ENCODE data around the gene TRAPPC14.

TRAPPC14 gene

DNA sequence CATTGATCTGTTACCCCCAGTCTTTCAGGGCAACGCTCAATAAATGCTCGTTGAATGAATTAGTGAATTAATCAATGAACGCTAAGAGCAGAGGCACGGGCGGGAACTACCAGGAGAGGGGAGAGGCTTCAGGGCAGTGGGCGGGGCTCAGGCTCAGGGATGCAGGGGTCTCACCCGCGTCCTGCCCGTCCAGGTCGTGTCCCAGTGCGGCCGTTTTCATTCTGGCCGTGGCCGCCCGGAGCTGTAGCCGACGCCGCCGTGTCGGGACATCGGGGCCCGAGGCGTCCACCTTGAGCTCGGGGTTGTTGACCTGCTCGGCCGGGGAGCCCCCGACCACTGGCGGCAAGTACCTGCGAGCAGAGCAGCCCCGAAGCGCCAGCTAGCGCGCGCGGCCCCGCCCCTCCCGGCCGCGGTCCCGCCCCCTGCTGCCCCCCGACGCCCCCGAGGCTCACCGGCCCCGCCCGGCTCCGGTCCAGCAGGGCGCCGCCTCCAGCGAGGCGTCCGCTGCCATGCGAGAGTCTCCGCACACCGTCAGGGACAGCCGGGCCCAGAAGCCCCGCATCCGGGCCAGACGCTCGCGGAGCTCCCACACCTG is 12.7 kb upstream of the TRAPPC14 start (continued):
- TF ChIP-seq, protein P1, sequence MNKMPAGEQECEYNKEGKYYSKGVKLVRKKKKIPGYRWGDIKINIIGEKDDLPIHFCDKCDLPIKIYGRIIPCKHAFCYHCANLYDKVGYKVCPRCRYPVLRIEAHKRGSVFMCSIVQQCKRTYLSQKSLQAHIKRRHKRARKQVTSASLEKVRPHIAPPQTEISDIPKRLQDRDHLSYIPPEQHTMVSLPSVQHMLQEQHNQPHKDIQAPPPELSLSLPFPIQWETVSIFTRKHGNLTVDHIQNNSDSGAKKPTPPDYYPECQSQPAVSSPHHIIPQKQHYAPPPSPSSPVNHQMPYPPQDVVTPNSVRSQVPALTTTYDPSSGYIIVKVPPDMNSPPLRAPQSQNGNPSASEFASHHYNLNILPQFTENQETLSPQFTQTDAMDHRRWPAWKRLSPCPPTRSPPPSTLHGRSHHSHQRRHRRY (tag by site-specific recombination; IDR thresholded peaks at IDR 0.05): no peak
- no peak for TF ChIP-seq ZNF311 (tag by site-specific recombination; IDR thresholded peaks at IDR 0.05; ENCODE audit: borderline replicate concordance)
- TF ChIP-seq ZNF626 (tag by site-specific recombination; IDR thresholded peaks at IDR 0.05): no peak
- no peak for TF ChIP-seq ZNF23 (tag by site-specific recombination; IDR thresholded peaks at IDR 0.05; ENCODE audit: borderline replicate concordance)
- TF ChIP-seq, protein P2, sequence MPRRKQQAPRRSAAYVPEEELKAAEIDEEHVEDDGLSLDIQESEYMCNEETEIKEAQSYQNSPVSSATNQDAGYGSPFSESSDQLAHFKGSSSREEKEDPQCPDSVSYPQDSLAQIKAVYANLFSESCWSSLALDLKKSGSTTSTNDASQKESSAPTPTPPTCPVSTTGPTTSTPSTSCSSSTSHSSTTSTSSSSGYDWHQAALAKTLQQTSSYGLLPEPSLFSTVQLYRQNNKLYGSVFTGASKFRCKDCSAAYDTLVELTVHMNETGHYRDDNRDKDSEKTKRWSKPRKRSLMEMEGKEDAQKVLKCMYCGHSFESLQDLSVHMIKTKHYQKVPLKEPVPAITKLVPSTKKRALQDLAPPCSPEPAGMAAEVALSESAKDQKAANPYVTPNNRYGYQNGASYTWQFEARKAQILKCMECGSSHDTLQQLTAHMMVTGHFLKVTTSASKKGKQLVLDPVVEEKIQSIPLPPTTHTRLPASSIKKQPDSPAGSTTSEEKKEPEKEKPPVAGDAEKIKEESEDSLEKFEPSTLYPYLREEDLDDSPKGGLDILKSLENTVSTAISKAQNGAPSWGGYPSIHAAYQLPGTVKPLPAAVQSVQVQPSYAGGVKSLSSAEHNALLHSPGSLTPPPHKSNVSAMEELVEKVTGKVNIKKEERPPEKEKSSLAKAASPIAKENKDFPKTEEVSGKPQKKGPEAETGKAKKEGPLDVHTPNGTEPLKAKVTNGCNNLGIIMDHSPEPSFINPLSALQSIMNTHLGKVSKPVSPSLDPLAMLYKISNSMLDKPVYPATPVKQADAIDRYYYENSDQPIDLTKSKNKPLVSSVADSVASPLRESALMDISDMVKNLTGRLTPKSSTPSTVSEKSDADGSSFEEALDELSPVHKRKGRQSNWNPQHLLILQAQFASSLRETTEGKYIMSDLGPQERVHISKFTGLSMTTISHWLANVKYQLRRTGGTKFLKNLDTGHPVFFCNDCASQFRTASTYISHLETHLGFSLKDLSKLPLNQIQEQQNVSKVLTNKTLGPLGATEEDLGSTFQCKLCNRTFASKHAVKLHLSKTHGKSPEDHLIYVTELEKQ (tag by site-specific recombination; IDR thresholded peaks at IDR 0.05; ENCODE audit: borderline replicate concordance): no peak
- TF ChIP-seq REPIN1 (tag by site-specific recombination; IDR thresholded peaks at IDR 0.05; ENCODE audit: low read depth): no peak

DNA sequence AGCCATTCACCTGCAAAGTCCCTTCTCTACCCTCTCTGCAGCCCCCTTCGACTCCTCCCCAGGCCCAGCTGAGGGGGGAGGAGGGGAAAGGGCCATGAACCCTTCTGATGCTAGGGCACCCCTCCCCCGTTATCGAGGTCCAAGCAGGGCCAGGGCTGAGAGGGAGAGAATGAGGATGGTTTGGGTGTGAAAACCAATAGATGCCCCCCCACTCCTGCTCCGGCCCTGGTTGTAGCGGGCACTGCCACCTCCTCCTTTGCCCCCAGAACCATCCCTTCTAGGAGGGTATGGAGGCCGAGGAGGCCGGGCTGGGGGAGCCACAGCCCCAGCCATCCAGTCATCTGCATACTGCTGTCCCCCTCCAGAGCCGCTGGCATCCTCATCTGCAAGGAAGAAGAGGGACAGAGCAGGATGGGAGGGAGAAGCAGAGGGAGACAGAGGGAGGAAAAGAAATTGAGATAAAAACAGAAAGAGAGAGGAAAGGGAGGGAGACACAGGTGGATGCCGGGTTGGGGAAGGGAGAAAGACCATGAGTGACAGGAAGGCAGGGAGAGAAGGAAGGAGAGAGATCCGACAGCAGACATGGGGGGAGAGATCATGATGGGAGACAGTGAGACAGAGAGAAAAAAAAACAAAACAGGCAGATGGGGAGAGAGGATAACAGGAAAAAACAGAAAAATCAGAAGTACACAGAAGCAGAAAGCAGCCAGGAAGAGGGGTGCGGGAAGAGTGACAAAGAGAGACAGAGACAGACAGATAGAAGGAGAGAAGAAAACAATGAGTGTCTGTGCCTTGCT is 11.8 kb upstream of the TRAPPC14 start:
- no peaks in the 10 kb centered on the region for H3K36me3 ChIP-seq (ENCODE audit: control insufficient read depth in 2 of 2, insufficient read depth in 1 of 2, low read length in 2 of 2)
- no peak overlapping the region for H3K27ac ChIP-seq (ENCODE audit: extremely low read depth, low read depth, low read length)
- peaks cover 5% of the 10 kb centered on the region for H3K4me1 ChIP-seq (ENCODE audit: control insufficient read depth, insufficient read depth, low read length)
- H3K9me3 ChIP-seq (ENCODE audit: control insufficient read depth, insufficient read depth, low read depth, low read length): no peaks in the 10 kb centered on the region
- ChIA-PET CTCF (no interaction called here), POLR2A (no interaction called here)
- TF ChIP-seq PRDM1 (tag by site-specific recombination; IDR thresholded peaks at IDR 0.05): peak; percentile 99
- TF ChIP-seq ZBTB17 (tag by site-specific recombination; IDR thresholded peaks at IDR 0.05): peak; percentile 43; the same call in 1 of the 2 replicates
- 0 out of 2 replicates have a peak, but pooled peaks have one; percentile 10 for TF ChIP-seq SP2 (tag by site-specific recombination; IDR thresholded peaks at IDR 0.05)
- peak; percentile 87 for TF ChIP-seq ZNF366 (tag by site-specific recombination; conservative IDR thresholded peaks at IDR 0.05)
- TF ChIP-seq, protein P3, sequence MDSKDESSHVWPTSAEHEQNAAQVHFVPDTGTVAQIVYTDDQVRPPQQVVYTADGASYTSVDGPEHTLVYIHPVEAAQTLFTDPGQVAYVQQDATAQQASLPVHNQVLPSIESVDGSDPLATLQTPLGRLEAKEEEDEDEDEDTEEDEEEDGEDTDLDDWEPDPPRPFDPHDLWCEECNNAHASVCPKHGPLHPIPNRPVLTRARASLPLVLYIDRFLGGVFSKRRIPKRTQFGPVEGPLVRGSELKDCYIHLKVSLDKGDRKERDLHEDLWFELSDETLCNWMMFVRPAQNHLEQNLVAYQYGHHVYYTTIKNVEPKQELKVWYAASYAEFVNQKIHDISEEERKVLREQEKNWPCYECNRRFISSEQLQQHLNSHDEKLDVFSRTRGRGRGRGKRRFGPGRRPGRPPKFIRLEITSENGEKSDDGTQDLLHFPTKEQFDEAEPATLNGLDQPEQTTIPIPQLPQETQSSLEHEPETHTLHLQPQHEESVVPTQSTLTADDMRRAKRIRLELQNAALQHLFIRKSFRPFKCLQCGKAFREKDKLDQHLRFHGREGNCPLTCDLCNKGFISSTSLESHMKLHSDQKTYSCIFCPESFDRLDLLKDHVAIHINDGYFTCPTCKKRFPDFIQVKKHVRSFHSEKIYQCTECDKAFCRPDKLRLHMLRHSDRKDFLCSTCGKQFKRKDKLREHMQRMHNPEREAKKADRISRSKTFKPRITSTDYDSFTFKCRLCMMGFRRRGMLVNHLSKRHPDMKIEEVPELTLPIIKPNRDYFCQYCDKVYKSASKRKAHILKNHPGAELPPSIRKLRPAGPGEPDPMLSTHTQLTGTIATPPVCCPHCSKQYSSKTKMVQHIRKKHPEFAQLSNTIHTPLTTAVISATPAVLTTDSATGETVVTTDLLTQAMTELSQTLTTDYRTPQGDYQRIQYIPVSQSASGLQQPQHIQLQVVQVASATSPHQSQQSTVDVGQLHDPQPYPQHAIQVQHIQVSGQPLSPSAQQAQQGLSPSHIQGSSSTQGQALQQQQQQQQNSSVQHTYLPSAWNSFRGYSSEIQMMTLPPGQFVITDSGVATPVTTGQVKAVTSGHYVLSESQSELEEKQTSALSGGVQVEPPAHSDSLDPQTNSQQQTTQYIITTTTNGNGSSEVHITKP (tag by site-specific recombination; IDR thresholded peaks at IDR 0.05): no peak
- TF ChIP-seq SCRT2 (tag by site-specific recombination; IDR thresholded peaks at IDR 0.05): 0 out of 2 replicates have a peak, but pooled peaks have one; percentile 40
- TF ChIP-seq, protein P4, sequence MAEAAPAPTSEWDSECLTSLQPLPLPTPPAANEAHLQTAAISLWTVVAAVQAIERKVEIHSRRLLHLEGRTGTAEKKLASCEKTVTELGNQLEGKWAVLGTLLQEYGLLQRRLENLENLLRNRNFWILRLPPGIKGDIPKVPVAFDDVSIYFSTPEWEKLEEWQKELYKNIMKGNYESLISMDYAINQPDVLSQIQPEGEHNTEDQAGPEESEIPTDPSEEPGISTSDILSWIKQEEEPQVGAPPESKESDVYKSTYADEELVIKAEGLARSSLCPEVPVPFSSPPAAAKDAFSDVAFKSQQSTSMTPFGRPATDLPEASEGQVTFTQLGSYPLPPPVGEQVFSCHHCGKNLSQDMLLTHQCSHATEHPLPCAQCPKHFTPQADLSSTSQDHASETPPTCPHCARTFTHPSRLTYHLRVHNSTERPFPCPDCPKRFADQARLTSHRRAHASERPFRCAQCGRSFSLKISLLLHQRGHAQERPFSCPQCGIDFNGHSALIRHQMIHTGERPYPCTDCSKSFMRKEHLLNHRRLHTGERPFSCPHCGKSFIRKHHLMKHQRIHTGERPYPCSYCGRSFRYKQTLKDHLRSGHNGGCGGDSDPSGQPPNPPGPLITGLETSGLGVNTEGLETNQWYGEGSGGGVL (tag by site-specific recombination; IDR thresholded peaks at IDR 0.05): peak; percentile 38; the same call in 1 of the 2 replicates
- TF ChIP-seq RBAK (tag by site-specific recombination; IDR thresholded peaks at IDR 0.05): no peak
- TF ChIP-seq KLF8 (tag by site-specific recombination; IDR thresholded peaks at IDR 0.05): 0 out of 2 replicates have a peak, but pooled peaks have one; percentile 21
- no peak for TF ChIP-seq ZNF785 (tag by site-specific recombination; IDR thresholded peaks at IDR 0.05)
- H3K4me3 ChIP-seq (ENCODE audit: low read depth, low read length): no peak overlapping the region

Data from HEK293 (cell line).